ENCODE results near the gene NR3C2. TPM values are rescaled to one million over a fixed set of nuclear protein-coding genes. Genes with fewer than 3 reads are reported as not detected.

Gene NR3C2
- total RNA-seq, 1 experiment from 2014 or later, result 0.96 TPM

GRCh38 chr4:148069895-148070178 is 372.4 kb downstream of the NR3C2 start:
- Histone ChIP-seq H3K79me2 (ENCODE audit: low read depth) (no peaks in the 10 kb centered on the region), H2AFZ (no peak overlapping the region), H3K27ac (no peak overlapping the region), H3K4me3 (no peak overlapping the region), H3K4me2 (no peak overlapping the region), H3K9me3 (ENCODE audit: insufficient read depth, low read depth) (no peaks in the 10 kb centered on the region), H3K27me3 (ENCODE audit: insufficient read depth, low read depth) (no peaks in the 10 kb centered on the region), H3F3A (ENCODE audit: insufficient read depth, low read depth) (no peaks in the 10 kb centered on the region), H3K9me2 (ENCODE audit: insufficient read depth) (no peaks in the 10 kb centered on the region), H3K36me3 (ENCODE audit: low read depth) (no peaks in the 10 kb centered on the region), H3K4me1 (replicated peaks; ENCODE audit: insufficient read depth) (no peaks in the 10 kb centered on the region), H4K20me1 (ENCODE audit: insufficient read depth) (no peaks in the 10 kb centered on the region)
- ChIA-PET CTCF (no interaction called here), POLR2A (ENCODE audit: unreplicated experiment) (no interaction called here)
- no peak for DNase-seq
- no peak for TF ChIP-seq CTCF (conservative IDR thresholded peaks at IDR 0.05)
- no peak for TF ChIP-seq EZH2 (IDR thresholded peaks at IDR 0.05; ENCODE audit: low read depth)
- no TSS peak for BruUV-seq (replicated peaks)
- intact Hi-C loops (cut with micrococcal nuclease; ENCODE audit: unreplicated experiment), result no loop called here

- H3K27ac ChIP-seq, result no peak overlapping the region
- no peaks in the 10 kb centered on the region for H3K4me1 ChIP-seq (replicated peaks; ENCODE audit: insufficient read depth)
- no peaks in the 10 kb centered on the region for H3K79me2 ChIP-seq (ENCODE audit: low read depth)
- H3K36me3 ChIP-seq (ENCODE audit: low read depth), result no peaks in the 10 kb centered on the region
- no peak overlapping the region for H3K4me3 ChIP-seq
- H3K9me3 ChIP-seq (ENCODE audit: insufficient read depth, low read depth), result no peaks in the 10 kb centered on the region
- H4K20me1 ChIP-seq (ENCODE audit: insufficient read depth), result no peaks in the 10 kb centered on the region
- no peaks in the 10 kb centered on the region for H3K27me3 ChIP-seq (ENCODE audit: insufficient read depth, low read depth)
- H3K4me2 ChIP-seq, result no peak overlapping the region
- H3F3A ChIP-seq (ENCODE audit: insufficient read depth, low read depth), result no peaks in the 10 kb centered on the region
- no peaks in the 10 kb centered on the region for H3K9me2 ChIP-seq (ENCODE audit: insufficient read depth)
- TF ChIP-seq EZH2 (IDR thresholded peaks at IDR 0.05; ENCODE audit: low read depth), result no peak
- no peak for TF ChIP-seq CTCF (conservative IDR thresholded peaks at IDR 0.05)
- intact Hi-C loops (cut with micrococcal nuclease; ENCODE audit: unreplicated experiment), result no loop called here
- CTCF ChIA-PET, result no interaction called here
- DNase-seq, result no peak
- POLR2A ChIA-PET (ENCODE audit: unreplicated experiment), result interaction anchor here (0.6 kb wide), 1 partner anchor 23 kb away, joined by 5 read pairs; no protein-coding TSS in a partner anchor
- no TSS peak for BruUV-seq (replicated peaks)
- no peak overlapping the region for H2AFZ ChIP-seq
Measured at GRCh38 chr4:148069086-148069894, 372.9 kb downstream of the NR3C2 start.

GRCh38 chr4:148068065-148068911 is 373.9 kb downstream of the NR3C2 start:
- BruUV-seq (replicated peaks), result no TSS peak
- no peak overlapping the region for H2AFZ ChIP-seq
- H3K4me2 ChIP-seq, result no peak overlapping the region
- CTCF ChIA-PET, result no interaction called here
- no peaks in the 10 kb centered on the region for H3K36me3 ChIP-seq (ENCODE audit: low read depth)
- H3K79me2 ChIP-seq (ENCODE audit: low read depth), result no peaks in the 10 kb centered on the region
- H4K20me1 ChIP-seq (ENCODE audit: insufficient read depth), result no peaks in the 10 kb centered on the region
- H3K27ac ChIP-seq, result no peak overlapping the region
- H3K9me2 ChIP-seq (ENCODE audit: insufficient read depth), result no peaks in the 10 kb centered on the region
- no peaks in the 10 kb centered on the region for H3K27me3 ChIP-seq (ENCODE audit: insufficient read depth, low read depth)
- H3K4me1 ChIP-seq (replicated peaks; ENCODE audit: insufficient read depth), result no peaks in the 10 kb centered on the region
- TF ChIP-seq CTCF (conservative IDR thresholded peaks at IDR 0.05) (no peak), EZH2 (IDR thresholded peaks at IDR 0.05; ENCODE audit: low read depth) (no peak)
- POLR2A ChIA-PET (ENCODE audit: unreplicated experiment), result interaction anchor here (0.6 kb wide), 1 partner anchor 24 kb away, joined by 5 read pairs; no protein-coding TSS in a partner anchor
- DNase-seq, result no peak
- no peaks in the 10 kb centered on the region for H3K9me3 ChIP-seq (ENCODE audit: insufficient read depth, low read depth)
- intact Hi-C loops (cut with micrococcal nuclease; ENCODE audit: unreplicated experiment), result no loop called here
- no peak overlapping the region for H3K4me3 ChIP-seq
- no peaks in the 10 kb centered on the region for H3F3A ChIP-seq (ENCODE audit: insufficient read depth, low read depth)

Data from PC-9 (cell line).